B cell (primary cell): ENCODE results near the gene ST6GALNAC2. TPM values are rescaled to one million over a fixed set of nuclear protein-coding genes. Genes with fewer than 3 reads are reported as not detected.

Source experiments
- ATAC-seq: fragments of 200-7000 bp; cut with Tn5 transposase; one replicate; pipeline ENCODE4 v1.10.0; 2021; ENCODE audit warnings: low read depth, mild to moderate bottlenecking, moderate number of reproducible peaks, moderate library complexity
- CTCF ChIA-PET: fragments of 350-600 bp; sonication (Branson Sonifier 250); formaldehyde crosslinking; loops from one replicate; lab custom pipeline; 2021; ENCODE audit warnings: antibody characterized with exemption, inconsistent platforms; lab: Charles Lee
- POLR2A ChIA-PET: fragments of 350-600 bp; sonication (Branson Sonifier 250); formaldehyde crosslinking; loops from one replicate; lab custom pipeline; 2021; ENCODE audit warnings: antibody characterized with exemption; lab: Charles Lee
- DNase-seq: peaks from one replicate; pipeline ENCODE4 v3.0.0; 2013
- H2AFZ ChIP-seq: 2 replicates; pipeline ENCODE4 v1.6.1; 2012; ENCODE audit warnings: mild to moderate bottlenecking, low read depth, low read length; ENCODE audit not compliant: insufficient read depth, poor library complexity, severe bottlenecking
- H3K27ac ChIP-seq, 2 donors: 1 replicate in 1 of 2; 2 replicates in 1 of 2; pipeline ENCODE4 v1.5.1; 2012 to 2013; ENCODE audit warnings: low read length in 2 of 2, mild to moderate bottlenecking in 2 of 2, moderate library complexity in 1 of 2
- H3K27me3 ChIP-seq, 4 experiments: fragments of 200-600 bp in 1 of 4; sonication (generic) in 1 of 4; replicated peaks in 1 of 4; 1 replicate in 2 of 4; 2 replicates in 2 of 4; pipeline versions ENCODE4 v1.6.1 to v1.7.0; 2013 to 2016; ENCODE audit warnings: low read length in 3 of 4, mild to moderate bottlenecking in 2 of 4, mixed read lengths in 1 of 4, moderate library complexity in 1 of 4; ENCODE audit not compliant: insufficient read depth in 4 of 4, control insufficient read depth in 3 of 4; ENCODE audit errors: control extremely low read depth in 1 of 4
- H3K36me3 ChIP-seq, 2 experiments: replicated peaks in 1 of 2; 1 replicate in 1 of 2; 2 replicates in 1 of 2; pipeline versions ENCODE4 v1.6.1 to v1.7.1; 2013; ENCODE audit warnings: low read length in 1 of 2; ENCODE audit not compliant: insufficient read depth in 2 of 2, control insufficient read depth in 1 of 2; ENCODE audit errors: control extremely low read depth in 1 of 2, extremely low read depth in 1 of 2
- H3K4me1 ChIP-seq, 2 donors: fragments of 200-600 bp in 1 of 2; sonication (generic) in 1 of 2; 1 replicate in 1 of 2; 2 replicates in 1 of 2; pipeline versions ENCODE4 v1.5.1 to v1.6.1; 2013 to 2017; ENCODE audit warnings: low read length in 2 of 2; ENCODE audit not compliant: control insufficient read depth in 2 of 2, insufficient read depth in 2 of 2
- H3K4me2 ChIP-seq: replicated peaks from 2 replicates; pipeline ENCODE3; 2012; ENCODE audit warnings: mild to moderate bottlenecking, low read depth, low read length; ENCODE audit not compliant: poor library complexity, severe bottlenecking
- H3K4me3 ChIP-seq, 5 experiments: fragments of 200-600 bp in 1 of 5; sonication (generic) in 1 of 5; 1 replicate in 3 of 5; 2 replicates in 2 of 5; pipeline versions ENCODE4 v1.5.1 to v1.7.0; 2011 to 2016; ENCODE audit warnings: low read length in 4 of 5, mild to moderate bottlenecking in 4 of 5, low read depth in 2 of 5, control low read depth in 1 of 5, moderate library complexity in 1 of 5; ENCODE audit not compliant: insufficient read depth in 1 of 5; ENCODE audit errors: control extremely low read depth in 1 of 5, extremely low read depth in 1 of 5
- H3K79me2 ChIP-seq: fragments of 200-600 bp; sonication (generic); one replicate; pipeline ENCODE4 v1.6.0; 2016; ENCODE audit warnings: low read length; ENCODE audit not compliant: control insufficient read depth, insufficient read depth
- H3K9ac ChIP-seq: fragments of 200-600 bp; sonication (generic); 2 replicates; pipeline ENCODE4 v1.6.1; 2017; ENCODE audit warnings: mild to moderate bottlenecking, low read length, moderate library complexity
- H3K9me3 ChIP-seq, 3 donors: one replicate each; pipeline versions ENCODE4 v1.6.1 to v1.7.1; 2013; ENCODE audit warnings: low read length in 2 of 3; ENCODE audit not compliant: control insufficient read depth in 2 of 3, insufficient read depth in 1 of 3; ENCODE audit errors: control extremely low read depth in 1 of 3
- H4K20me1 ChIP-seq: 2 replicates; pipeline ENCODE4 v1.6.0; 2012; ENCODE audit warnings: mild to moderate bottlenecking, low read length; ENCODE audit not compliant: insufficient read depth, control insufficient read depth, poor library complexity, severe bottlenecking
- H3K27ac Mint-ChIP-seq: one replicate; pipeline ENCODE4 v1.8.0; 2021; ENCODE audit warnings: mixed read lengths
- H3K27me3 Mint-ChIP-seq: one replicate; pipeline ENCODE4 v1.8.0; 2021; ENCODE audit warnings: mixed read lengths
- H3K4me1 Mint-ChIP-seq: one replicate; pipeline ENCODE4 v1.8.0; 2021; ENCODE audit warnings: mixed read lengths
- H3K4me3 Mint-ChIP-seq: one replicate; pipeline ENCODE4 v1.8.0; 2021; ENCODE audit warnings: mixed read lengths
- H3K9me3 Mint-ChIP-seq: one replicate; pipeline ENCODE4 v1.8.0; 2022; ENCODE audit warnings: mixed read lengths; ENCODE audit not compliant: insufficient read depth
- EZH2 ChIP-seq: IDR thresholded peaks from 2 replicates; pipeline ENCODE4 v1.6.1; 2012; ENCODE audit warnings: borderline replicate concordance, low read depth, mild to moderate bottlenecking, moderate library complexity, low read length; ENCODE audit not compliant: insufficient read depth, poor library complexity, severe bottlenecking
- WGBS: methylation state at CpG from one replicate; pipeline ENCODE4 v1.1.5; 2013; ENCODE audit warnings: missing lambda C conversion rate; ENCODE audit not compliant: insufficient coverage; 5-methylcytosine and 5-hydroxymethylcytosine counted together
- intact Hi-C: fragments of 100-400 bp; cut with micrococcal nuclease; formaldehyde crosslinking; loops from one replicate; pipeline ENCODE4 v1.10.0; 2022
- polyA plus RNA-seq: library from polyadenylated mRNA; depleted of rRNA; stranded (reverse); fragments of >200 nt; gene quantifications from 2 replicates; pipeline ENCODE4 v1.2.3, GENCODE V29; 2012
- total RNA-seq, 2 donors: library from RNA; stranded (reverse); fragments of 120-200 nt in 1 of 2; gene quantifications; 1 replicate in 1 of 2; 2 replicates in 1 of 2; pipeline versions ENCODE4 v1.2.3 to v1.2.4, GENCODE V29; 2013 to 2022
- TF ChIP-seq, protein P1 (sequence below): fragments of 200-600 bp; IDR thresholded peaks from one replicate; pipeline ENCODE4 v1.8.0; 2022; ENCODE audit warnings: antibody characterized with exemption, mild to moderate bottlenecking

ST6GALNAC2 gene
- total and polyA plus RNA-seq, 2 donors (not counting 1 experiment from before 2014, with no cell fraction given), result 0.58 to 2.7 TPM

DNA sequence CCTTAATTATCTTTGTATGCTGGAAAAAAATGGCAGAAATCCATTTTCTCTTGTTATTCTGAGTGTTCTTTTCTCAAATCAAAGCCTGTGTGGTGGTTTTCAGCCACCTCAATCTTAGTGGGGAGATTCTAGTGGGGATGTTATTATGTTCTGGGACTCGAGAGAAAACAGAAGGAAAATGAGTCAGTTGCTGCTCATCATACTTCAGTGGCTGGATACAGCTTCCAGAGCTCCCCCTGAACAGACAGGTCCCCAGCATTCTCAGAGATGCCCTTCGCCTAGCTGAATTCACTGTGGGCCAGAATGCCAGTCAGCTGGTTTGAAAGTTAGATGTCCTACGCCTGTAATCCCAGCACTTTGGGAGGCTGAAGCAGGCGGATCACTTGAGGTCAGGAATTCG is 49.4 kb upstream of the ST6GALNAC2 start:
- H4K20me1 ChIP-seq, result no peaks in the 10 kb centered on the region
- ChIA-PET POLR2A (no interaction called here), CTCF (no interaction called here)
- Mint-ChIP-seq H3K27ac (no peak overlapping the region), H3K27me3 (peaks cover 22% of the 10 kb centered on the region), H3K4me1 (no peaks in the 10 kb centered on the region), H3K4me3 (no peak overlapping the region), H3K9me3 (no peaks in the 10 kb centered on the region)
- intact Hi-C loops, result no loop called here
- no peaks in the 10 kb centered on the region for H3K79me2 ChIP-seq
- no peaks in the 10 kb centered on the region for H3K36me3 ChIP-seq
- ATAC-seq (no peak), DNase-seq (no peak)
- TF ChIP-seq EZH2, result no peak
- TF ChIP-seq, protein P1, sequence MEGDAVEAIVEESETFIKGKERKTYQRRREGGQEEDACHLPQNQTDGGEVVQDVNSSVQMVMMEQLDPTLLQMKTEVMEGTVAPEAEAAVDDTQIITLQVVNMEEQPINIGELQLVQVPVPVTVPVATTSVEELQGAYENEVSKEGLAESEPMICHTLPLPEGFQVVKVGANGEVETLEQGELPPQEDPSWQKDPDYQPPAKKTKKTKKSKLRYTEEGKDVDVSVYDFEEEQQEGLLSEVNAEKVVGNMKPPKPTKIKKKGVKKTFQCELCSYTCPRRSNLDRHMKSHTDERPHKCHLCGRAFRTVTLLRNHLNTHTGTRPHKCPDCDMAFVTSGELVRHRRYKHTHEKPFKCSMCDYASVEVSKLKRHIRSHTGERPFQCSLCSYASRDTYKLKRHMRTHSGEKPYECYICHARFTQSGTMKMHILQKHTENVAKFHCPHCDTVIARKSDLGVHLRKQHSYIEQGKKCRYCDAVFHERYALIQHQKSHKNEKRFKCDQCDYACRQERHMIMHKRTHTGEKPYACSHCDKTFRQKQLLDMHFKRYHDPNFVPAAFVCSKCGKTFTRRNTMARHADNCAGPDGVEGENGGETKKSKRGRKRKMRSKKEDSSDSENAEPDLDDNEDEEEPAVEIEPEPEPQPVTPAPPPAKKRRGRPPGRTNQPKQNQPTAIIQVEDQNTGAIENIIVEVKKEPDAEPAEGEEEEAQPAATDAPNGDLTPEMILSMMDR, result no peak
- H3K27ac ChIP-seq, result no peak overlapping the region
- no peaks in the 10 kb centered on the region for H3K9me3 ChIP-seq
- no peak overlapping the region for H3K4me3 ChIP-seq
- no peak overlapping the region for H2AFZ ChIP-seq
- H3K4me1 ChIP-seq, result no peaks in the 10 kb centered on the region
- no peak overlapping the region for H3K4me2 ChIP-seq
- 85% methylated on average over 5 of the region's 5 CpGs for WGBS
- H3K9ac ChIP-seq, result no peak overlapping the region
- peaks cover 0 to 7% (median under 1%) of the 10 kb centered on the region in 4 experiments for H3K27me3 ChIP-seq

DNA sequence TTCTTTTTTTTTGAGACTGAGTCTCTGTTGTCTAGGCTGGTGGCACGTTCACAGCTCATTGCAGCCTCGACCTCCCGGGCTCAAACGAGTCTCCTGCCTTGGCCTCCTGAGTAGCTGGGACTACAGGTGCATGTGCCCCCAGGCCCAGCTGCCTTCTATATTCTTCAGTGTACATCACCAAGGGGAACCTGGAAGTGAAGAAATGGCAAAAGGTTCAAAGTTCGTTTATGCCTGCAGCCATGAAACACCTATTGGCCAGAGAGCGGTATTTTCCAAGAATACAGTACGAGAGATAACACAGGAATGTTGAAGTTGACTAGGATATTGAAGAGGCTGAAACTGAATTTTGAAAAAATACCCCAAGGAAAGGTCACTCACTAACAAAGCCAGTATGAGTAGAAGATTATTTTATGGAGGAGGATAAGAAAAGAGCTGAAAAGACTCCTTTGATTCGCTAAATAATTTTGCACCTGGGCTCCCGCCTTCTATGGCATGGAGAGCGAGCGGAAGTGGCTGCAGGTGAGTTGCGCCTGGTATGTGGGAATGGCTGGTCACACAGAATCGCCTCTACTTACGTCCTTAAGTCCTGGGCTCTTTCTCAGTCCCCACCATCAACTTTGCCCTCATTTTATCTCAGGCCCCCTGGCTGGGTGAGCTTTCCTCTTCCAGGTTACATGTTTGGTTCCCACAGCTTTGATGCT is 48.1 kb upstream of the ST6GALNAC2 start:
- Mint-ChIP-seq H3K4me3 (no peak overlapping the region), H3K9me3 (no peaks in the 10 kb centered on the region), H3K27me3 (peaks cover 23% of the 10 kb centered on the region), H3K27ac (no peak overlapping the region), H3K4me1 (no peaks in the 10 kb centered on the region)
- ATAC-seq, result no peak
- H2AFZ ChIP-seq, result no peak overlapping the region
- TF ChIP-seq, protein P1, result no peak
- TF ChIP-seq EZH2, result no peak
- H3K27me3 ChIP-seq, result peaks cover 0 to 5% (median 0%) of the 10 kb centered on the region in 4 experiments
- H3K4me2 ChIP-seq, result no peak overlapping the region
- H3K27ac ChIP-seq, result no peak overlapping the region
- no peaks in the 10 kb centered on the region for H3K4me1 ChIP-seq
- DNase-seq, result no peak
- WGBS, result 91% methylated on average over 11 of the region's 14 CpGs
- H3K79me2 ChIP-seq, result no peaks in the 10 kb centered on the region
- H4K20me1 ChIP-seq, result no peaks in the 10 kb centered on the region
- no peak overlapping the region for H3K4me3 ChIP-seq
- no peaks in the 10 kb centered on the region for H3K36me3 ChIP-seq
- no peaks in the 10 kb centered on the region for H3K9me3 ChIP-seq
- H3K9ac ChIP-seq, result no peak overlapping the region
- POLR2A ChIA-PET, result no interaction called here
- intact Hi-C loops, result no loop called here
- CTCF ChIA-PET, result interaction anchor here (0.7 to 3.1 kb wide), 3 partner anchors 10 to 620 kb away, joined by 3 to 16 read pairs (median 3); no protein-coding TSS in a partner anchor
